Amygdala (tissue), 56 donors: ENCODE results near the gene C1orf87.

ENCODE experiments used
- DNase-seq, 56 donors: peaks; one replicate each; lab custom pipeline; 2025; lab: John Stamatoyannopoulos, UW

Gene C1orf87

DNA sequence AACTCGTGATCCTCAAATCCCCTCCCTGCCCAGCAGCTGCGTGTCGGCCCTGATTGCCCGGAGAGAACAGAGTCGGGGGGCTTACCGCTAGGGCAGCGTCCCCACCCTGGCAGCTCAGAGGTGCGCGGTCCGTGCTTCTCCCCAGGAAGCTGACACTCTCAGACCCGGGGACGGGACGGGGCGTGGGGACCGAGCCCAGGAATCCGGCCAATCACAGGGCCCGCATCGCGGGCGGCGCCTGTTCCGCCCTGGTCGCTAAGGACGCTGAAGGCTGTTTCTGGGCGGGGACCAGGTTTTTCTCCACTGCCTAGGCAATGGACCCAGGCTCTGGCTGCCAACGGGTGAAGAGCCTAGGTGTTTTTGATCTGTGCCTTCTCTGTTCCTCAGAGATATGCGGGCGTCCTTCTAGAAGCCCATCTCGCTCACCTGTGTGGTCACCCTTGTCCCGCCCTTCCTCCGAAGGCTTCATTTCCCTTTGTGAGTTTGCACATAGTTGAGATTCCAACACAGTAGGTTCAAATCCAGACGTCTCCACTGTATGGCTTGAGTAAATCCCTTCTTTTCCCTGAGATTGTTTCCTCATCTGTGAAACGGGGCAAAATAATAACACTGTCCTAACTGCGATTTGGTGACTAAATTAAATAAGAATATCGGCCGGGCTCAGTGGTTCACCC is at the start of gene C1orf87:
Gene C1orf87 (minus strand): TSS at position 166 of the 674 bp plus-strand sequence. CDS start 1,127 bp downstream, outside the sequence.
- peak in 1 of 56 donors; percentile 0 for DNase-seq

- DNase-seq = no peak
Measured at GRCh38 chr1:60118085-60118484, 44.5 kb upstream of the C1orf87 start.

DNA sequence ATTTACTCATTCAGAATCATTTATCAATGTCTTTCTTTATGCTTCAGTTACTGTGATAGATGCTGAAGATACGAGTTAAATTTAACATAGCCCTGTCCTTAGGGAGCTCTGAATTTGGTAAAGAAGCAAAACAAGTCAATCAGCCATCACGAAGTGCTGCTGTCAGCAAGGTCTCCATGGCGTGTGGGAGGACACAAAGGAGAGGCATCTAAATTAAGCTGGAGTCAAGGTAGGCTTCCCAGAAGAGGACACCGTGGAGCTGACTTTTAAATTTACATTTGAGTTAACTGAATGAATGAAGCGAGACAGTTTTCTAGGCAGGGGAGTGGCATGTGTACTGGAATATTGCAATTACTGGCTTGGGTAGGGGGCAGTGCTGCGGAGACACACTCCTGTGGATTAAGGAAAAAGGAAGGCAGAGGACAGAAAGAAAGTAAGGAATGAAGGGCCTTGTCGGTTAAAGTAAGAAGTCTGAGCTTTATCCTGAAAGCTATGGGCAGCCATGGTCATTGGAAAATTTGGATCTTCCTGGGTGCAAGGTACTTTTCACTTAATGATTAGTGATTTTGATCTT is 41.3 kb upstream of the C1orf87 start:
- DNase-seq = no peak

DNA sequence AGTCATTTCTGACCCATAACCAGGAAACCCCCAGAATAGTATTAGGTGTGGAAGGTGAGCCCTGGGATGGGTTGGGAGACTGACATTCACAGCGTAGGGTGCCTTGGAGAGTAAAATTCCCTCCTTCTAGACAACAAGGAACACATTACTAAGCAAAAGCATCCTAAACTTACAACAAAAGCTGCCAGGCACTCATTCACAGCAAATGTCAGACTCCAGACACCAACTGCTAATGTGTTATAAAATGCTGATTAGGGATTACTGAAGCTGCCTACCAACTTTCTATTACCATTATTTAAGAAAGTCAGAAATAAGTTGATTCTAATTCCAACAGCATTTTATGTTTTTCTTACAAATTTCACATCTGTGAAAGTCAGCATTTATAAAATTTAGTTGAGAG is 40.0 kb upstream of the C1orf87 start:
- no peak for DNase-seq

DNA sequence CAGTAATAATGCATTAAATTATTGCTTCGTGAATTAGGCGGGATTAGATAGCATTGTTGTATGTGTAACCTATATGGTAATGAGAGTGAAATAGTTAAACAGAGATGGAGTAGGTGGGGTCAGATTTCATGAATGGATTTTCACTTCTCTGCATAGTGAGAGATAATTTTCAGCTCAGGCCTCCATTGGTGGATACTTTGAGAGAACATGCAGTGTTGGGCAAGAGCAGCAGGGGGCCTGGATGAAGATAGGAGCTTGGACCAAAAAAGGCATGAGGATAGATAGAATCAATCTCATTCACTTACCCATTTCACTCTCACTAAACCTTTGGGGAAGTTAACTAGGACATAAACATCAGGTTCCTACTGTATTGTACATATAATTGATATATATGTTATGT is 39.5 kb upstream of the C1orf87 start:
- no peak for DNase-seq

DNA sequence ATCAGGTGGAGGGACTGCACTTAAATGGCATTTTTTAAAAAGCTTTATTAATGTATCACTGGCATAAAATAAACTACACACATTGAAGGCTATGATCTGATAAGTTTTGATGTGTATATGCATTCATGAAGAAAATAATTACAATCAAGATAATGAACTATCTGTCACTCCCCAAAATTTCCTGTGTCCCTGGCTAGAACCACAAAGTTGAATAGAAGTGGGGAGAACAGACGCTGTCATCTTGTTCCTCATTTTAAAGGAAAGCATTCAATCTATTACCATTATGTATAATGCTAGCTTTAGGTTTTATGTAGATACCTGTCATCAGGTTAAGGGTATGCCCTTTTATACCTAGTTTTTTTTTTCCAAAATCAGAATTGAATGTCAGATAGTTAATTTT is 38.1 kb upstream of the C1orf87 start:
- no peak for DNase-seq

- no peak for DNase-seq
Measured at GRCh38 chr1:60111118-60111517, 37.5 kb upstream of the C1orf87 start.

DNA sequence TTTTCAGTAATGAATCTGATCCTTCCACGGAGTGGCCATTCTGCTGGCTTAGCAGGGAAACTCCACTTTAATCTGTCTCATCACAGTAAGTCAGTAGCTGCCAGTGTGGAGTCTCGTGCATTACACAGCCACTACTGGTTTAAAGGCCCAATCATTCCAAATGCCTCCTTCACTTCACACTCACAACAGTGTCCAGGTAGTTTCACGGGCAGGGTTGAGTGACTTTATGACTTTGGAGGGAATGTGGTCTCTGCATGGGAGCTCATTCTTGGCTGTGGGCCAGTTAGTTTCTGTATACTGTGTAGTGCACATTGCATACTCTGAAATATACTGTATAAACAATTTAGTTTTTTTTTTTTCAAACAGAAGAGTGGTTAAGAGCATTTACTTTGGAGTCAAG is 34.6 kb upstream of the C1orf87 start:
- DNase-seq = no peak

DNA sequence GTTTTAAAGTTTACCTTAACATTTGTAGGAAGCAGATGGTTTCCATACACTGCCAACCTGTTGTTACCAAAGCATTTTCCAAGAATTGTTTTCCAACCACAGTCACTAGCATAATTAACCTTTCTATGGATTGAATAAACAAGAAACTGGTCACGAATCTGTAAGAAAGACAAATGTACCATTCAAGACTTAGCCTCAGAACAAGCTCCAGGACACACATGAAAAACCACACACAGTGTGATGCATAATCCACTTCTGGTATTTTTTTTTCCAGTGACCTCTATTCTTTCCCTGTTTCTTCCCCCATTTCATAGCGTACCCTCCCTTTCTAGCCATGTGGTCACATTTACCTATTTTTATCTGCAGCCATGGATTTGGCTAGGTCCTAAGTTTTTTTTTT is 29.6 kb upstream of the C1orf87 start:
- no peak for DNase-seq

GRCh38 chr1:60102267-60103061 is 28.9 kb upstream of the C1orf87 start:
- DNase-seq = no peak

DNA sequence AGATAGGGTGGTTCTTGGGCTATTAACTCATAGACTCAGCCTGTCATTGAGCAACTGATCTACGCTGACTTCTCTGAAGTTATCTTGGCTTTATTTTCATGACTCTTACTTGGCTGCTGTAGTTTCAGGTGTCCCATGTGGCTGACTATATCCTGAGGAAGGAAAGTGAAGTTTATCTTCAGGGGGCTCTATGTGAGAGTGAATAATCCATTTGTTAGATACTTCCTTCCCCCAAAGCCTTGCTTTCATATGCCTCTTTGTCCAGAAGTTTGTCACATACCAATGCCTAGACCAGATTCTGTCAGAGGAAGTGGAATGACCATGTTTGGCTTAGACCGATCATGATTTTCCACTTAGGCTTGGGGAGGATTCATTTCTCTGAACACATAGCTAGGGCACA is 27.9 kb upstream of the C1orf87 start:
- no peak for DNase-seq

DNA sequence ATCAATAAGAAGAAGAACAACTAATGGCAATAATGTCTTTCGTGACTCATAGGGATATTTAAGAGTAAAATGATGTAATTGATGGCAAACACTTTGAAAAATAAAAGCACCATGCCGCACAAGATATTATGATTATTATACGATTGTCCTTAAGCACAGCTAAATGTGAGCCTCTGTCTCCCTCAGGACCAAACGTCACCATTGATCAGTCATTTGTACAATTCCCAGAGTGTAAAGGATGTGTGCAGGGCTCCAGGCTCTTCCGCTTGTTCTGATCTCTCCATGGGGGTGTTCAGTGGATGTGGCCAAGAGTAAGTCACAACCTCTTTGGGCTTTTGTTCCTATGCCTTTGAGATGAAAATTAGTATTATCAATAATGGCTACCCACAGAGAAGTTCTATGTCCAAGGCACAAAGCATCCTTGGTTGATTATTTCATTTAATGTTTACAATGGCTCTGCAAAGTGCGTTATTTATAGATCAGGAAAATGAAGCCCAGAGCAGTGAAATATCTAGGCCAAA is 17.7 kb upstream of the C1orf87 start:
- DNase-seq = no peak

DNA sequence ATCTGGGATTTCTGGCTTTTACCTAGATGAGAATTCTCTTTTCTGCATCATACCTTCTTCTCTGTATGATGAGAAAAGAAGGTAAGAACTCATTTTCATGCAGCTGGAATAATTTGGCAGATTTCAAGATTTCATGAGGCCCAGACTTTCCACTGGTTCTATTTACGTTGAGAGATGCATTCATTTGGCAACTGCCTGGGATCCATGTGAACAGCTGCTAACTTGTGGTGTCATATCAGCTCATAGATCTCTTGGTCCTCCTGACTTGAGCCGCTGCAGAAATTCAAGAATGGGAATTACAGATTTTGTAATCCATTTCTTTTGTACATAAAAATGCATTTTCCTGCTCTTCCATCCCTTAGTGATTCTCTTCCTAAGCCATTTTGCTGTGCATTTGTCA is 17.1 kb upstream of the C1orf87 start:
- DNase-seq = no peak

DNA sequence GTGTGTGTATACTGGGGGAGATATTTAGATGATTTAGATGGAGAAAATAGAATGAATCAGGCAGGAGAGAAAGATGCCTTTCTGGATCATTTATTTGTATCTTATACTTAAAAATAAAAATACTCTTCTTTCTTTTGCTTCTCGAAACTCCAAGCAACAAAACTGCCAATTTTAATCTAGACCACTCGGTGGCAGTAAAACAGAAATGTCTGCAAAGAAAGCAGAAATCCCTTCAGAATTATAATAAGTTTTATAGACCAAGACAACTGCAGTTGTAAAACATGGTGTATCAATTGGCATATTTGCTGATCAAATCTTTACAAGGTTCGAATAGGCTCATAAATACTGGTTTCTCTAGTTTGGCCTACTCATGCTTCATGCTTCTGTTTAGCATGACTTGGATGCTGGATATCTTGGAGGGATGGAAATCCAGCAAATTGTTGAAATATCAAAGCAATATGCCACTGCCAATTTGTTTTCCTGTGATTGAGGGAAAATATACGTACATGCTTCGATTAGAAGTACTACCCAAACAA is 15.1 kb upstream of the C1orf87 start:
- no peak for DNase-seq

DNA sequence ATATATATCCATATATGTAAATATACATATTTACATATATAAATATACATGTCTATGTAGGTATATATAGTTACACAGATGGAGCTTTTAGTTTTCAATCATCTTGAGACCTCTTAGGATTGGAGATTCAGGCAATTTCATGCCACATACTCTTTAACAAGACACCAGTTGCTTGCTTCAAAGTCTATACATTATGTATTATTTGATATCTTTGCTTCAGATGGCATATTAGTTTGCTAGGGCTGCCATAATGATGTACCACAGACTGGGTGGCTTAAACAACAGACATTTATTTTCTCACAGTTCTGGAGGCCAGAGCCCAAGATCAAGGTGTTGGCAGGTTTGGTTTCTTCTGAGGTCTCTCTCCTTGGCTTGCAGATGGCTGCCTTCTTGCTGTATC is 14.1 kb upstream of the C1orf87 start:
- DNase-seq = no peak

DNA sequence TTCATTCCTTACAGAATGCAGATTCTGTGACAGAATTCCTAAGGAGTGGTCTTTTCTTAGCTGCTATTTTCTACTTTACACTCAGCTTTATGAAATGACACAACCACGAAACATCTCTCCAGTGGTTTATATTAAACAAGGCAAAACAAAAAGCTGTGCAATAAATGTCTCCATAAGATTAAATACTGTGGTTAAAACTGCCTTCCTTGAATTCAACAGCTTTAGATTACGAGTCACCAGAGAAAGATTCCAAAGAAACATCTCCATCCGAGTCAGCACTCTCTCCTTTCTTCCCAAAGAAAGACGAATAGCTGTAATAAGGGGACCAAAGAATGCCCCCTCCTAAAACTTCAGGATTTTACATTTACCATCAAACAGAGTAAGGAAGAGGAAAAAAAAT is 4.6 kb upstream of the C1orf87 start:
- no peak for DNase-seq

GRCh38 chr1:60071296-60071695 is 2.3 kb downstream of the C1orf87 start:
- no peak for DNase-seq

- no peak for DNase-seq
Measured at GRCh38 chr1:60069691-60070090, 3.9 kb downstream of the C1orf87 start.

DNA sequence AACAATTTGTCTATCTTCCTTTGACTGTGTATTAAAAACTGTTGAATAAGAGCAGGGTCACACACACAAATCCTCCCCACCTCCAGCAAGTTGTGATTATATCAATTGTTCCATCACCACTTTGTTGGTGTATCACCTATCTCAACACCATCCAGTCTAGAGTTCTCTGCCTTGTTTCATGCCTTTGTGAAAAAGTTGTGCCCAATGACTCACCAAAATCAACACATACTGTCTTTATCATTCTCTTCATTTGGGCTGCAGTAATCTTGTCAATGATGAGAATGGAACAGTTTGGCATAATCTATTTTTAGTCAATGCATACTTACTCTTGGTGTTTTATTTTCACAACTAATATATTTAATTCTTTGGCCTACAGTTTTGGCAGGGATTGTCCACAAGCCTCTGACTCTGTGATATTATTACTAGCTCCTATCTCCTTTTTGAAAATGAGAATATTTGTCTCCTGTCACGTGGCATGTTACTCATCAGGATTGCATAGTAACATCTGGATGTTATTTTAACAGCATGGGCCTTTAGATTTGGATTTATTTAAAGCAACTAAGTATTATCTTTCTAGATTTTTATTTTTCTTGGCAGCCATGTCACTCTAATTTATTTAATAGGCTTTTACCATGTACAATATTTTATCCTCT is 5.1 kb downstream of the C1orf87 start:
- DNase-seq = no peak

GRCh38 chr1:60066001-60066400 is 7.6 kb downstream of the C1orf87 start:
- no peak for DNase-seq

DNA sequence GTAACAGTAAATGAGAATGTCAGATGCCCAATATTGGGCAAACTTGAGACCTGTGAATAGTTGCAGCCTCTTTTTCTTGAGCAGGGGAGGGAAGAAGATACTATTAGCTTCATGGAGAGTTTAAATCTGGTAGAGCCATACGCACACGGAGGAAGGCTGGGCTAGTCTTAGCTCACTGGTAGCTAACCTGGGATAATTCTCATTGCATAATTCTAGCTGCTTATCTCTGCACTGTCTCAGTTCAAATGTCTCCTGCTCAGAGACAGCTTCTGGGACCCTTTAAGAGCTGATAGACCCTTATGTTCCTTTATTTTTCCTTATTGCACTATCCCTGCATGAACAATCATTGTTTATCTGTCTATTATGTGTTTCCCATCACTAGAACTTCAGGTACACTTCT is 8.4 kb downstream of the C1orf87 start:
- no peak for DNase-seq
